VCaP (cell line): Measurements from ENCODE around the gene RUNX2.

Experiments used
- H3K27ac ChIP-seq: fragments of 450-650 bp; 2 replicates; pipeline ENCODE4 v1.5.1; 2017
- TF ChIP-seq, protein P1 (sequence below): fragments of 450-650 bp; conservative IDR thresholded peaks from 2 replicates; pipeline ENCODE4 v1.5.1; 2017; ENCODE audit warnings: mild to moderate bottlenecking, moderate library complexity

Gene RUNX2

GRCh38 chr6:45300736-45301135 lies 27.4 kb upstream of the RUNX2 start:
- no peak overlapping the region for H3K27ac ChIP-seq

GRCh38 chr6:45301348-45302142 lies 26.6 kb upstream of the RUNX2 start:
- no peak overlapping the region for H3K27ac ChIP-seq
- TF ChIP-seq, protein P1, sequence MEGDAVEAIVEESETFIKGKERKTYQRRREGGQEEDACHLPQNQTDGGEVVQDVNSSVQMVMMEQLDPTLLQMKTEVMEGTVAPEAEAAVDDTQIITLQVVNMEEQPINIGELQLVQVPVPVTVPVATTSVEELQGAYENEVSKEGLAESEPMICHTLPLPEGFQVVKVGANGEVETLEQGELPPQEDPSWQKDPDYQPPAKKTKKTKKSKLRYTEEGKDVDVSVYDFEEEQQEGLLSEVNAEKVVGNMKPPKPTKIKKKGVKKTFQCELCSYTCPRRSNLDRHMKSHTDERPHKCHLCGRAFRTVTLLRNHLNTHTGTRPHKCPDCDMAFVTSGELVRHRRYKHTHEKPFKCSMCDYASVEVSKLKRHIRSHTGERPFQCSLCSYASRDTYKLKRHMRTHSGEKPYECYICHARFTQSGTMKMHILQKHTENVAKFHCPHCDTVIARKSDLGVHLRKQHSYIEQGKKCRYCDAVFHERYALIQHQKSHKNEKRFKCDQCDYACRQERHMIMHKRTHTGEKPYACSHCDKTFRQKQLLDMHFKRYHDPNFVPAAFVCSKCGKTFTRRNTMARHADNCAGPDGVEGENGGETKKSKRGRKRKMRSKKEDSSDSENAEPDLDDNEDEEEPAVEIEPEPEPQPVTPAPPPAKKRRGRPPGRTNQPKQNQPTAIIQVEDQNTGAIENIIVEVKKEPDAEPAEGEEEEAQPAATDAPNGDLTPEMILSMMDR, result no peak

More at GRCh38 chr6:45300736-45301135, 27.4 kb upstream of the RUNX2 start:
- TF ChIP-seq, protein P1, result no peak

GRCh38 chr6:45302832-45303231 lies 25.3 kb upstream of the RUNX2 start:
- no peak overlapping the region for H3K27ac ChIP-seq
- TF ChIP-seq, protein P1, result no peak

DNA sequence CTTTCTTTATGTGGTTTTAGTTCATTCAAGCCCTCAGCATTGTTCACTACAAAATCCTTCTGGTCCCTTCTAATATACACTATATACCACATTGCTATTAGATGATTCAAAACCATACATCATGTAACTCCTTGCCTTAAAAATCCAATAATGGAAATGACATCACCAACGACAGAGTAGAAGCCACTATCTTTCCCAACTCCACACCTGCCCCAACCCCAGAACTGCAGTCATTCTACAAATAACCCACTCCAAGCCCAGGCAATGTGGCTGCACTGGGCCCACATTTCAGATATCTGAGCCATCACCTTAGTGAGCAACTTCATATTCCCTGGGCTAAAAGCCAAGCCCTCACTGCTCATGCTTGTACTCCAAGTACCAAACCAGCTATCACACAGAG lies 22.6 kb upstream of the RUNX2 start:
- TF ChIP-seq, protein P1, result no peak
- no peak overlapping the region for H3K27ac ChIP-seq

- TF ChIP-seq, protein P1, result no peak
- no peak overlapping the region for H3K27ac ChIP-seq
Observed at GRCh38 chr6:45310118-45310788, 17.9 kb upstream of the RUNX2 start.

GRCh38 chr6:45314146-45314545 lies 14.0 kb upstream of the RUNX2 start:
- no peak overlapping the region for H3K27ac ChIP-seq
- TF ChIP-seq, protein P1, result no peak

GRCh38 chr6:45320349-45320748 lies 7.8 kb upstream of the RUNX2 start:
- no peak overlapping the region for H3K27ac ChIP-seq

More at GRCh38 chr6:45320349-45320748, 7.8 kb upstream of the RUNX2 start:
- TF ChIP-seq, protein P1, result no peak
